ENCODE results near the gene METTL1.

The METTL1 gene

GRCh38 chr12:57777911-57778310 is 6.0 kb upstream of the METTL1 start:
- TF ChIP-seq CTCF (IDR thresholded peaks at IDR 0.05) = no peak

- TF ChIP-seq CTCF (IDR thresholded peaks at IDR 0.05) = no peak
These were observed 5.5 kb upstream of the METTL1 start for GRCh38 chr12:57777367-57777766.

GRCh38 chr12:57776247-57776587 is 4.3 kb upstream of the METTL1 start:
- TF ChIP-seq CTCF (IDR thresholded peaks at IDR 0.05) = no peak

- TF ChIP-seq CTCF (IDR thresholded peaks at IDR 0.05) = no peak
These were observed 3.8 kb upstream of the METTL1 start for GRCh38 chr12:57775563-57776246.

GRCh38 chr12:57775044-57775443 is 3.1 kb upstream of the METTL1 start:
- TF ChIP-seq CTCF (IDR thresholded peaks at IDR 0.05) = no peak

- TF ChIP-seq CTCF (IDR thresholded peaks at IDR 0.05) = no peak
These were observed 771 bp upstream of the METTL1 start, which contains the start of gene EEF1AKMT3 for GRCh38 chr12:57772429-57773322. TSS of gene EEF1AKMT3 (plus strand) at chr12:57772614. CDS start at chr12:57772725, 111 bp downstream.

GRCh38 chr12:57771236-57771872 is 551 bp downstream of the METTL1 start:
- TF ChIP-seq CTCF (IDR thresholded peaks at IDR 0.05) = no peak
